PFSK-1 (cell line): ENCODE data around the gene USP35.

ENCODE experiments used
- FOXP2 ChIP-seq: optimal IDR thresholded peaks from 2 replicates; pipeline ENCODE3; 2011; ENCODE audit warnings: borderline replicate concordance, control low read depth, inconsistent platforms; ENCODE audit not compliant: insufficient read depth; ENCODE audit errors: extremely low read length, extremely low read depth
- POLR2AphosphoS5 ChIP-seq: IDR thresholded peaks from 2 replicates; pipeline ENCODE4 v1.6.1; 2012; ENCODE audit warnings: low read depth, mild to moderate bottlenecking, control low read depth, low read length, moderate library complexity
- SIN3A ChIP-seq: IDR thresholded peaks from 2 replicates; pipeline ENCODE4 v1.6.1; 2012; ENCODE audit warnings: mild to moderate bottlenecking, low read length, moderate library complexity, borderline replicate concordance; ENCODE audit not compliant: insufficient read depth
- TAF1 ChIP-seq: IDR thresholded peaks from 2 replicates; pipeline ENCODE4 v1.6.1; 2012; ENCODE audit warnings: low read length, control low read depth, borderline replicate concordance; ENCODE audit not compliant: insufficient read depth
- TF ChIP-seq, protein P1 (sequence below), 2 experiments: IDR thresholded peaks; 2 replicates each; pipeline versions ENCODE4 v1.6.1 to v1.8.0; 2011 to 2012; ENCODE audit warnings: low read depth in 2 of 2, low read length in 2 of 2, control low read depth in 1 of 2, inconsistent platforms in 1 of 2, mild to moderate bottlenecking in 1 of 2, moderate library complexity in 1 of 2; ENCODE audit not compliant: insufficient read depth in 1 of 2

DNA sequence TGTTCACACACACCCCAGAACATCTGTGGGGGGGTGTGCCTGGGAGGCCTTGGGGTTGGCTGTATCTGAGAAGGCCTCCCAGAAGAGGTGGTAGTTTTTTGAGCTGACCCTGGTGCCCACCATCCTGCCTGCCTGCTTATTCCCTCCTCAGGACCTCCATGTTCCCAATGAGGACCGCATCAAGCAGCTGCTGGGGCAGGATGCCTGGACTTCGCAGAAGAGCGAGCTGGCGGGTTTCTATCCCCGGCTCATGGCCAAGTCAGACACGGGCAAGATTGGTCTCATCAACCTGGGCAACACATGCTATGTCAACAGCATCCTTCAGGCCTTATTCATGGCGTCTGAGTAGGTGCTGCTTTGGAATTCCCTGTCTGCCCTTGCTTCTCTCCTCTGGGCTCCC is 17.0 kb downstream of the USP35 start:
- no peak for TF ChIP-seq POLR2AphosphoS5
- TF ChIP-seq, protein P1, sequence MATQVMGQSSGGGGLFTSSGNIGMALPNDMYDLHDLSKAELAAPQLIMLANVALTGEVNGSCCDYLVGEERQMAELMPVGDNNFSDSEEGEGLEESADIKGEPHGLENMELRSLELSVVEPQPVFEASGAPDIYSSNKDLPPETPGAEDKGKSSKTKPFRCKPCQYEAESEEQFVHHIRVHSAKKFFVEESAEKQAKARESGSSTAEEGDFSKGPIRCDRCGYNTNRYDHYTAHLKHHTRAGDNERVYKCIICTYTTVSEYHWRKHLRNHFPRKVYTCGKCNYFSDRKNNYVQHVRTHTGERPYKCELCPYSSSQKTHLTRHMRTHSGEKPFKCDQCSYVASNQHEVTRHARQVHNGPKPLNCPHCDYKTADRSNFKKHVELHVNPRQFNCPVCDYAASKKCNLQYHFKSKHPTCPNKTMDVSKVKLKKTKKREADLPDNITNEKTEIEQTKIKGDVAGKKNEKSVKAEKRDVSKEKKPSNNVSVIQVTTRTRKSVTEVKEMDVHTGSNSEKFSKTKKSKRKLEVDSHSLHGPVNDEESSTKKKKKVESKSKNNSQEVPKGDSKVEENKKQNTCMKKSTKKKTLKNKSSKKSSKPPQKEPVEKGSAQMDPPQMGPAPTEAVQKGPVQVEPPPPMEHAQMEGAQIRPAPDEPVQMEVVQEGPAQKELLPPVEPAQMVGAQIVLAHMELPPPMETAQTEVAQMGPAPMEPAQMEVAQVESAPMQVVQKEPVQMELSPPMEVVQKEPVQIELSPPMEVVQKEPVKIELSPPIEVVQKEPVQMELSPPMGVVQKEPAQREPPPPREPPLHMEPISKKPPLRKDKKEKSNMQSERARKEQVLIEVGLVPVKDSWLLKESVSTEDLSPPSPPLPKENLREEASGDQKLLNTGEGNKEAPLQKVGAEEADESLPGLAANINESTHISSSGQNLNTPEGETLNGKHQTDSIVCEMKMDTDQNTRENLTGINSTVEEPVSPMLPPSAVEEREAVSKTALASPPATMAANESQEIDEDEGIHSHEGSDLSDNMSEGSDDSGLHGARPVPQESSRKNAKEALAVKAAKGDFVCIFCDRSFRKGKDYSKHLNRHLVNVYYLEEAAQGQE (IDR thresholded peaks at IDR 0.05; ENCODE audit: insufficient read depth in 1 of 2, low read depth in 2 of 2, low read length in 2 of 2): no peak
- no peak for TF ChIP-seq TAF1
- TF ChIP-seq SIN3A: no peak
- no peak for TF ChIP-seq FOXP2
